Type B pancreatic cell (in vitro differentiated cells): Measurements from ENCODE around the gene TPM4. TPM values are rescaled to one million over a fixed set of nuclear protein-coding genes. Genes with fewer than 3 reads are reported as not detected.

Source experiments
- DNase-seq: peaks from one replicate; pipeline ENCODE4 v3.0.0; 2021; ENCODE audit warnings: mixed read lengths; ENCODE audit not compliant: unreplicated experiment; ENCODE audit errors: extremely low spot score
- H3K27ac Mint-ChIP-seq: 2 replicates; pipeline ENCODE4 v1.8.0; 2021; ENCODE audit warnings: mild to moderate bottlenecking, mixed read lengths
- H3K27me3 Mint-ChIP-seq: 2 replicates; pipeline ENCODE4 v1.8.0; 2021; ENCODE audit warnings: mixed read lengths
- H3K36me3 Mint-ChIP-seq: 2 replicates; pipeline ENCODE4 v1.8.0; 2021; ENCODE audit warnings: mixed read lengths
- H3K4me1 Mint-ChIP-seq: one replicate; pipeline ENCODE4 v1.8.0; 2021; ENCODE audit warnings: mixed read lengths; ENCODE audit not compliant: unreplicated experiment
- H3K4me3 Mint-ChIP-seq: 2 replicates; pipeline ENCODE4 v1.8.0; 2021; ENCODE audit warnings: mild to moderate bottlenecking, mixed read lengths
- H3K9me3 Mint-ChIP-seq: 2 replicates; pipeline ENCODE4 v1.8.0; 2021; ENCODE audit warnings: mixed read lengths
- CTCF ChIP-seq: fragments of 200-600 bp; sonication (generic); conservative IDR thresholded peaks from 2 replicates; pipeline ENCODE4 v1.5.0; 2021; ENCODE audit warnings: antibody characterized with exemption, mild to moderate bottlenecking
- total RNA-seq: library from RNA; stranded (reverse); gene quantifications from 2 replicates; pipeline ENCODE4 v1.2.1, GENCODE V29; 2021; ENCODE audit warnings: low replicate concordance

TPM4 gene
- total RNA-seq, 1 donor from 2014 or later = 425 TPM

- peaks cover 7% of the 10 kb centered on the region for H3K4me1 Mint-ChIP-seq
- no peak for DNase-seq
- no peaks in the 10 kb centered on the region for H3K9me3 Mint-ChIP-seq
- H3K36me3 Mint-ChIP-seq = no peaks in the 10 kb centered on the region
- peaks cover 9% of the 10 kb centered on the region for H3K27me3 Mint-ChIP-seq
- no peak for TF ChIP-seq CTCF
- H3K27ac Mint-ChIP-seq = no peak overlapping the region
- H3K4me3 Mint-ChIP-seq = no peak overlapping the region
Observed at GRCh38 chr19:16038196-16038695, 38.0 kb upstream of the TPM4 start.

DNA sequence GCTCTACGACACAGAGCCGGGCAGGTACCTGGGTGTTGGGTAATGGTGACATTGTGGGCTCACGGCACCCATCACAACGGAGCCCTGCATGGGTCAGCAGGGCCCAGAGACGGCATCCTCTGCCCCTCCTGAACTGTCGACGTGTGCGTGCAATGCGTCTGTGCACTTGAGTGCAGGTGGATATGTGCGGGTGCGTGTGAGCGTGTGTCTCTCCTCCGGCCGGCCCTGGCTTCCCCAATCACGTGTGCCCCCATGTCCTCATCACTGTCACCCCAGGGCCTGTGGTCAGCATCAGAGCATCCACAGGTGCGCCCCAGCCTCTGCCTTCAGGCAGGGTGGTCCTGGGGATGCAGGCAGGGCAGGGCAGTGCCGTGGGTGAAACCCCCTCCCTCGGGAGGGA, 37.2 kb upstream of the TPM4 start:
- no peak for TF ChIP-seq CTCF
- Mint-ChIP-seq H3K27ac (no peak overlapping the region), H3K9me3 (no peaks in the 10 kb centered on the region), H3K4me1 (peaks cover 7% of the 10 kb centered on the region), H3K27me3 (peaks cover 9% of the 10 kb centered on the region), H3K4me3 (no peak overlapping the region), H3K36me3 (no peaks in the 10 kb centered on the region)
- no peak for DNase-seq

- H3K9me3 Mint-ChIP-seq = no peaks in the 10 kb centered on the region
- no peak for TF ChIP-seq CTCF
- peaks cover 9% of the 10 kb centered on the region for H3K27me3 Mint-ChIP-seq
- no peak overlapping the region for H3K4me3 Mint-ChIP-seq
- no peaks in the 10 kb centered on the region for H3K36me3 Mint-ChIP-seq
- DNase-seq = no peak
- H3K27ac Mint-ChIP-seq = no peak overlapping the region
- peaks cover 7% of the 10 kb centered on the region for H3K4me1 Mint-ChIP-seq
Observed at GRCh38 chr19:16039545-16039944, 36.8 kb upstream of the TPM4 start.

DNA sequence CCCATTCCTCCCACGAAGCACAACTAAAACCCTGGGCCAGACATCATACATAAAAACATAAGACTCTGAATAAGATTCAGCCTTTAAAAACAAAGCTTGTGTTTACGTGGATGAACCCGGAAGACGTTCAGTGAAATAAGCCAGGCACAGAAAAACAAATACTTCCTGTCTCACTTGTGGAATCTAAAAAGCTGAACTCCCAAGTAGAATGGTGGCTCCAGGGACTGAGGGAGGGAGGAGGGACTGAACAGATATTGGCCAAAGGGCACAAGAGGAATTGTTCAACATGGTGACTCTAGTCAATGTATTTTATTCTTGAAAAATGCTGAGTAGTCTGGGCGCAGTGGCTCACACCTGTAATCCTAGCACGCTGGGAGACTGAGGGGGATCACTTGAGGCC, 35.7 kb upstream of the TPM4 start:
- Mint-ChIP-seq H3K4me3 (no peak overlapping the region), H3K27me3 (peaks cover 9% of the 10 kb centered on the region), H3K4me1 (peaks cover 7% of the 10 kb centered on the region), H3K9me3 (no peaks in the 10 kb centered on the region), H3K36me3 (no peaks in the 10 kb centered on the region), H3K27ac (no peak overlapping the region)
- no peak for DNase-seq
- TF ChIP-seq CTCF = no peak

DNA sequence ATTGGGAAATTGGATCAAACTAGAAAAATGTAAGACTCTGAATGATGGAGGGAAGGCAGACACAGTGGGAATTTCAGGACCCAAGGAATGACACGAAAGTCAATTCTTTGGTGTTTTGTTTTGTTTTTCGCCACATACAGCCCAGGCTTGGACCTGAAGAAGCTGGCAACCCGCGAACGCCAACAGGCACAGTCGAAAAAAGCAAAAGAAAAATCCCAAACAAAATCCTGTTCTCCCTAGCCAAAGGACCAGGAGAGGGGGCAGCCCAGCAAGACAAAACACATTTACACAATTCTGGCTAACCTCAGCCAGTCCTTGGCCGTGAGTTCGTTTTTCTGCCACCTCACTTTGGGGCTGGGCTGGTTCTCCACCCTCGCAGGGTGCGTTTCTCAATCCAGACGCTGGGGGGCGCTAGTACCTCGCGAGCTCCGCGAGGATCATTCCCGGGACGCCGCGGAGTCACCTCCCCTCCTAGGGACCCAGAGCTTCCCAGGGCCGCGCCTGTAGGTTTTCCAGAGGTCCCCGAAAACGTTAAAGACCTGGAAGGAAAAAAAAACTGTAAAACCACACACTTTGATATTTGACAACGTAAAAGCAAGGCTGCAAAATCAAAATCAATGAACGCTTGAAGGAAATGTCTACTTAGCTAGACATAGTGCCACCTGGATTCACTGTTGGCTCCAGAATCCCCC, 34.9 kb upstream of the TPM4 start:
- Mint-ChIP-seq H3K27me3 (peaks cover 9% of the 10 kb centered on the region), H3K36me3 (no peaks in the 10 kb centered on the region), H3K4me1 (peaks cover 7% of the 10 kb centered on the region), H3K4me3 (peak overlapping the region; percentile 36), H3K9me3 (no peaks in the 10 kb centered on the region), H3K27ac (no peak overlapping the region)
- TF ChIP-seq CTCF = peak; percentile 96
- DNase-seq = peak; percentile 90
